Activated CD4-positive, alpha-beta T cell treated with anti-CD3 and anti-CD28 coated beads, Interleukin-2, amount 50 U/mL, for 48 hours (primary cell): ENCODE measurements around the gene FMOD.
"Not testable (repeated sequence)": the region's sequence is repeated elsewhere in the genome, so short reads cannot be mapped to it uniquely, and the experiment has no call there.

Experiments
- DNase-seq, 2 experiments: peaks; one replicate each; pipeline ENCODE4 v3.0.0-alpha.2; 2020

Gene FMOD

DNA sequence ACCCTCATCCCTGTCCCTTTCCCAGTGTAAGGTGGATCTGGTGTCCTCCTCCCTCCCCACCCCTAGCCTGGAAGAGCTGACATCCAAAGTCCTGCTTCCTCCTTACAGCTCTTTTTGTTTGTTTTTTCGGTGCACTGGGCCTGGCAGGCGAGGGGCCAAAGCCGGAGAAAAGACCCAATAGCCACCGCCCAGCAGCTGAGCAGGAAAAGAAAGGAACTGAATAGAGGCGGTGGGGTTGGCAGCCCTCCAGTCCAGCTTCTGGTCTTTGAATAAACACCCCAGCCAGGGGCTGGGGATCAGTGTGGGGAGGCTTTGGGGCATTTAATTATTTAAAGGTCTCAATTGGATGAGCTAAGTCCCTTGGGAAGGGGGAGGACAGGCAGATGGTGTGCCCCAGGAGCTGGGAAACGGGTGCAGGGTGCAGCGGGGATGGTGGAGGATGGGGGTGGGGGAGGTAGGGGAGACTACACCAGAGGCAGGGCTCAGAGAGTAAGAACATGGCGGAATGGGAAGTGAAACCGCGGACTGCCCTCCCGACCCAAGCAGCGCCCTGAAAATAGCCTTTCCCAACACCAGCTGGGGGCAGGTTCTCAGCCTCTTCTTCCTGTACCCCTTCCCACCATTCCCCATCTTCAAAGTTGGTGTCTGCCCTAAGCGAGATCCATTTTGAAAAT, 25.4 kb downstream of the FMOD start:
- no peak for DNase-seq

GRCh38 chr1:203325026-203325417, 25.9 kb downstream of the FMOD start:
- peak; percentile 59 to 70 for DNase-seq

DNA sequence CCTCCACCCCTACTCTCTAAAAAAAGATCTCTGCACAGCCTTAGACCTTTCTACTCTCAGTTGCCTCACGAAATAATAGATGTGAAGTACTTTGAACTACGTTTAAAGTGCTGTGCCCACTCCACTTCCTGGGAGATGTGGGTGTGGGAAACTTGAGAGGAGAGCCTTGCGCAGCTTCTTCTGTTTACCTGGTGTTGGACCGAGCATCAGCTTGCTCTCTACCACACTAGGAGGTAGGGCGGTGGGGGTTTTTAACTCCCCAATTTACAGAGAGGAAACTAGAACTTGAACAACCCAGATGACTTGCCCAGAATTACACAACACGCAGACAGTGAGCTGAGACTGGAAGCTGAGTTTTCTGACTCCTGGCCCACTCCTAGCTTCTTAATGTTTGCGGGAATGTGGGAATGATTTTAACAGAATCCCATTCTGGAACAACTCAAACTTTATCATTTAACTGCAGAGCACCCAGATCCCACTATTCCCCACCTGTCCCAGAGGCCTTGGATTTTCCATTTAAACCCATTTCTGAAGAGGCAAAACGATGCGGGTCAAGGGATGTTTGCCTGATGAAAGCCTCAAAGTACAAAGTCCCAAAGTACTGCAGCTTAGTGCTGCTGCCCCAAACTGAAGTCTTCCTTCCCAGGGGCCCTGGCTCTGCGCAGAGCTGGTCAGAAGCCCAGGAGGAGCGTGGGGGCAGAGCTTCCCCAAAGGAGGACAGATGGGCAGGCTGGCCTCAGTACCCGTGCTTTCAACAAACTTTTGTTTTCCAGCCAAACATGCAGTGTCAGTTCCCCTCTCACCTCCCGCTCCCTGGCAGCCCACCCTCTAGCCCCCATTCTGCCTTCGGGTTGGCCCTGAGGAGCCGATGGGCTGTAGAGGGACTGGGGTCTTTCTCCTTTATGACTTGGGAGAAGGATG, 26.6 kb downstream of the FMOD start:
- peak; percentile 43 to 55 for DNase-seq

GRCh38 chr1:203323587-203323986, 27.3 kb downstream of the FMOD start:
- no peak for DNase-seq

DNA sequence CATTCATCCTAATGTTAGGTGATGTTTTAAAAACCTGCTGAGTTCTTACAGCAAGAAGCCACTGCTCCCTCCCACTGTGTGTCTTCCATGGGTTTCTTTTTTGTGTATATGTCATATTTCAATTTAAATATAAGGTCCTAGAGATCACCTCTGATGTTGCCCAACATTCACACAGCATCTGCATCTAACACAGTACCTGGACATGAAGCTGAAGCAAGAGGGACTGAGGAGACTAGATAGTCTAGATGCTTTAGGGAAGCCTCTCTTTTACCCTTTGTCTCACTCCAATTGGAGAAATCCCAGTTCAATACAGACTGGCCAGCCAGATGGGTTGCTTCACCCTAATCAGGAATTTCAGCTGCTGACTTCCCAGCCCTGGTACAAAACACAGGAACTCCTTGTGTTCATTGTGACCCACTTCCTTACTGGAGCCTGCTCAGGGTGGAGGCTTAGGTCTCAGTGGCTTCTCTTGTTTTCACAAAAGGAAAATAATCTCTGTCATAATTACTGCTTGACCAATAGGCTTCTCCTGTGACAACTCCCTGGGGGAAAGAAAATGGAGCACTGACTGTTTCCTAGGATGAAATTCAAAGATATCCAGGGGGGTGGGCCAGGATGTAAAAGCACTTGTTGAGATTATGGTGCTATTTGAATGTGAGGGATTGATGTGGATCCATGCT, 28.3 kb downstream of the FMOD start:
- no peak for DNase-seq

- no peak for DNase-seq
Observed at GRCh38 chr1:203321273-203322052, 29.5 kb downstream of the FMOD start.

- DNase-seq = peak in 1 of 2 experiments; percentile 48
Observed at GRCh38 chr1:203320591-203321272, 30.2 kb downstream of the FMOD start.

GRCh38 chr1:203318229-203318517, 32.7 kb downstream of the FMOD start:
- DNase-seq = no peak

GRCh38 chr1:203317429-203318228, 33.3 kb downstream of the FMOD start:
- no peak for DNase-seq

GRCh38 chr1:203316626-203317093, 34.3 kb downstream of the FMOD start:
- DNase-seq = no peak

DNA sequence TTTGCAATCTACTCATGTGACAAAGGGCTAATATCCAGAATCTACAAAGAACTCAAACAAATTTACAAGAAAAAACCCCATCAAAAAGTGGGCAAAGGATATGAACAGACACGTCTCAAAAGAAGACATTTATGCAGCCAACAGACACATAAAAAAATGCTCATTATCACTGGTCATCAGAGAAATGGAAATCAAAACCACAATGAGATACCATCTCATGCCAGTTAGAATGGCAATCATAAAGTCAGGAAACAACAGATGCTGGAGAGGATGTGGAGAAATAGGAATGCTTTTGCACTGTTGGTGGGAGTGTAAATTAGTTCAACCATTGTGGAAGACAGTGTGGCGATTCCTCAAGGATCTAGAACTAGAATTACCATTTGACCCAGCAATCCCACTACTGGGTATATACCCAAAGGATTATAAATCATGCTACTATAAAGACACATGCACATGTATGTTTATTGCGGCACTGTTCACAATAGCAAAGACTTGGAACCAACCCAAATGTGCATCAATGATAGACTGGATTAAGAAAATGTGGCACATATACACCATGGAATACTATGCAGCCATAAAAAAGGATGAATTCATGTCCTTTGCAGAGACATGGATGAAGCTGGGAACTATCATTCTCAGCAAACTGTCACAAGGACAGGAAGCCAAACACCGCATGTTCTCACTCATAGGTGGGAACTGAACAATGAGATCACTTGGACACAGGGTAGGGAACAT, 36.7 kb downstream of the FMOD start:
- DNase-seq = not testable (repeated sequence)

DNA sequence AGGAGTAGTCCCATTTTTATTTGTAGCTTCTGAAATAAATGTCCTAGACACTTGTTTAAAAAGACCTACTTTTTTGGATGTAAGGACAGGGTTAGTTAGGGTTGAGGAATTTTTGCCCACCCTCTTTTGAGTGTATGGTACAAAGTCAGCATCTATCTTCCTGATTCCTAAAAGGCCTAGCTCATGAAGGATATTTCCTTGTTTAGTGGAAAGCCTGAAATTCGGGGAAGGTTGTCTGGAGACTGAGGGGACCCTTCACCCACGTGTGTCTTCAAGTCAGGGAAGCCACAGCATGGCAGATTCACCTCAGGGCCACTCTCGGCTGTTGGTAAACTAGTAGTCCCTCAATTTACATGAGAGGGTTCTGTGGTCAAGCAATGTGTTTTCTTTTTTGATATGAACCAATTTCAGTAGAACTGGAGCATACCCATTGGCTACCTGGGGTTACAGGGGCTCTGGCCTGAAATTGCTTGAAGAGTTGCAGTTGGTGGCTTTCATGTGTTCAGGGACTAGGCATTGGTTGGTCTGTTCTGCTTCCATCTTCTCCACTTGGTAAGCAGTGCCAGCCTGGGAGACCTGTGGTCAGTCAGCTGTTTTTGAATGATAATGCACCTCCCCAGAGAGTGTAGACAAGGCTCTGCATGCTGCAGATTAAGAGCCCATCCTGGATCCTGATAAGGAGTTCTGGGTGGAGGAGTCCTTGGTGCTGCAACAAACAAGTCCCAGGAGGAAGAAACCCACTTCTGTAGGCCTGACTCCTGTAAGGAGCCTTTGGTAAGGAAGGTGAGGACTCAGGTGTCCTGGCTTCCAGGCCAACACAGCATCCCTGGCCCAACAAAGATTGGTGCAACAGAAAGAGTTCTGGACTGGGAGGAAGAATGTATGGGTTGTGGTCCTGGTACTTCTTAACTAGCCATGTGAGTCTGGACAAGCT, 39.3 kb downstream of the FMOD start:
- DNase-seq = no peak

DNA sequence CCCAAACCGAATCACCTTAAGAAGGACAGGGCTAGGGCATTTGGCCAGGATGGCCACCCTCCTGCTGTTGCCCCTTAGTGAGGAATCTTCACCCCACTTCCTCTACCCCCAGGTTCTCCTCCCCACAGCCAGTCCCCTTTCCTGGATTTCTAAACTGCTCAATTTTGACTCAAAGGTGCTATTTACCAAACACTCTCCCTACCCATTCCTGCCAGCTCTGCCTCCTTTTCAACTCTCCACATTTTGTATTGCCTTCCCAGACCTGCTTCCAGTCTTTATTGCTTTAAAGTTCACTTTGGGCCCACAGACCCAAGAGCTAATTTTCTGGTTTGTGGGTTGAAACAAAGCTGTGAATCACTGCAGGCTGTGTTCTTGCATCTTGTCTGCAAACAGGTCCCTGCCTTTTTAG, 42.0 kb downstream of the FMOD start:
- no peak for DNase-seq

DNA sequence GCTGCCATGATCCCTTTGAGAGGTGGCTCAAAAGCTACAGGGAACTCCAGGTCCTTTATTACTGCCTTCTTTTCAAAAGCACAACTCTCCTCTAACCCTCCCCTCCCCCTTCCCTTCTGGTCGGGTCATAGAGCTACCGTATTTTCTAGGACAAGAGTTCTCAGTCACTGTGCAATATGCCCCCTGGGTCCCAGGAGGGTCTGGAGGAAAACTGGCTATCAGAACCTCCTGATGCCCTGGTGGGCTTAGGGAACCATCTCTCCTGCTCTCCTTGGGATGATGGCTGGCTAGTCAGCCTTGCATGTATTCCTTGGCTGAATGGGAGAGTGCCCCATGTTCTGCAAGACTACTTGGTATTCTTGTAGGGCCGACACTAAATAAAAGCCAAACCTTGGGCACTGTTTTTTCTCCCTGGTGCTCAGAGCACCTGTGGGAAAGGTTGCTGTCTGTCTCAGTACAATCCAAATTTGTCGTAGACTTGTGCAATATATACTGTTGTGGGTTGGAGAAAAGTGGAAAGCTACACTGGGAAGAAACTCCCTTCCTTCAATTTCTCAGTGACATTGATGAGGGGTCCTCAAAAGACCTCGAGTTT, 42.5 kb downstream of the FMOD start:
- no peak for DNase-seq

- DNase-seq = no peak
Observed at GRCh38 chr1:203307641-203308126, 43.2 kb downstream of the FMOD start.

DNA sequence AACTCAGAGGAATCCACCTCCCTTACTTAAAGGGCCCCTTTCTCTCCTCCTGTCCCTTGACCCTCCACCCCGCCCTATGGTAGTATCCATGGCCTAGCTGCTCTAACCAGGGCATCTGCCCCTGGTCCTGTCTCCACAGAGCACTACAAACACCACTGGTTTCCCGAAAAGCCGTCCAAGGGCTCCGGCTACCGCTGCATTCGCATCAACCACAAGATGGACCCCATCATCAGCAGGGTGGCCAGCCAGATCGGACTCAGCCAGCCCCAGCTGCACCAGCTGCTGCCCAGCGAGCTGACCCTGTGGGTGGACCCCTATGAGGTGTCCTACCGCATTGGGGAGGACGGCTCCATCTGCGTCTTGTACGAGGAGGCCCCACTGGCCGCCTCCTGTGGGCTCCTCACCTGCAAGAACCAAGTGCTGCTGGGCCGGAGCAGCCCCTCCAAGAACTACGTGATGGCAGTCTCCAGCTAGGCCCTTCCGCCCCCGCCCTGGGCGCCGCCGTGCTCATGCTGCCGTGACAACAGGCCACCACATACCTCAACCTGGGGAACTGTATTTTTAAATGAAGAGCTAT, 43.9 kb downstream of the FMOD start:
- DNase-seq = peak; percentile 57 to 62

- DNase-seq = peak in 1 of 2 experiments; percentile 58
Observed at GRCh38 chr1:203306089-203306964, 44.6 kb downstream of the FMOD start.

- no peak for DNase-seq
Observed at GRCh38 chr1:203305809-203306088, 45.2 kb downstream of the FMOD start.
